Measurements from ENCODE around the gene DYTN.

Gene DYTN

DNA sequence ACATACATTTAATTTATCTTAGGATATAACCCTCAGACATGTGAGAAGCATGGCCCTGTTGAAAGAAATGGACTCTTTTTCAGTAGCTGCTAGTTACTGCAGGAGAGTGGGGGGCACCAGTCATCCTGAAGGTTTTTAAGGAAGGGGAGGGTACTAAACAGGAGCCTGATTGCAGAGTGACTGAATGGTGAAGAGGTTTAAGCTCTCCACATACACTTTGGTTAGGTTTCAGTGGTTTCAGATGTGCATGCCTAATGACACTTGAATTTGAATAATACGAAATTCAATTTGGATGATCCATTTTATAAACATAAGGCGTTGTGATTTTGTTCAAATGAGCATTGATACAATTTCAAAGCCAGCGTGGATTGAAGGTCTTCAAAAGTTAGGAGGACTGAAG, 86.9 kb downstream of the DYTN start:
- no peak for TF ChIP-seq CTCF (conservative IDR thresholded peaks at IDR 0.05)
- H3K27ac ChIP-seq: no peak overlapping the region

DNA sequence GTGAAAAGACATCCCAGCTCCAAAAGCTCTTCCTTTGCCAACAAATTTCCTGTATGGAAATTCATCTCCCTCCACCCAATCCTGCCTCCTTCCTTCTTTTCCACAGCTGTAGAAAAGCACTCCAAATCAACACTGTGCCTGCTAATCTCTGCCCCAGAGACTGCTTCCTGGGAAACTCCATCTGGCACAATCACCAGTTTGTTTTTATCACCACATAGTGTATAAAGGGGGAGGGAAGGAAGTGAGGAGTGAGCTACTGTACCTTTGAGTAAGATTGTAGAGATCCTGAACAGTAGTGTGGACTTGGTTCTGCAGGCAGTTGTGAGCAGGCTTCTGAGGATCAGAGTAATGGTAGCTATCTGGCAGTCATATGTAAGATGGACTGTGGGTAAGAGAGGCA, 90.6 kb downstream of the DYTN start:
- no peak overlapping the region for H3K27ac ChIP-seq
- no peak for TF ChIP-seq CTCF (conservative IDR thresholded peaks at IDR 0.05)

DNA sequence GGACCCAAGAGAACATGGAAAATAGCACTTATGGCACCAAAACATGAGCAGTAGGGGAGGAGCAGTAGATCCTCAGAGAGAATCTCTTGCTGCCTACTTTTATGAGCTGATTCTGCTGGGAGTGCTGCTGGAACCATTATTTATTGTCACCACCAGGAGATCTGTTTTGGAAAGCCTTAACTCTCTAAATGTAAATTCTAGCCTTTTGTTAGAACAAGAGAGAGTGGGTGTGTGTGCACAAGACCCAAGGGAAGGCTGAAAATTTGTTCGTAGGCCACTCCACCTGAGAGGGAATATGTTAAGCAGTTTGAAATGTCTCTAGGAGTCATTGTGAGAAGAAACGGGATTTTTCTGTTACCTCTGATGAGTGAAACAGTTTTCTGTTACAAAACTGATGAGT, 92.1 kb downstream of the DYTN start:
- no peak overlapping the region for H3K27ac ChIP-seq
- no peak for TF ChIP-seq CTCF (conservative IDR thresholded peaks at IDR 0.05)

- H3K27ac ChIP-seq: no peak overlapping the region
- no peak for TF ChIP-seq CTCF (conservative IDR thresholded peaks at IDR 0.05)
Observed at GRCh38 chr2:206619011-206619410, 99.2 kb downstream of the DYTN start.

GRCh38 chr2:206616151-206616550, 102.0 kb downstream of the DYTN start:
- TF ChIP-seq CTCF (conservative IDR thresholded peaks at IDR 0.05): no peak
- H3K27ac ChIP-seq: no peak overlapping the region

- H3K27ac ChIP-seq: no peak overlapping the region
- no peak for TF ChIP-seq CTCF (conservative IDR thresholded peaks at IDR 0.05)
Observed at GRCh38 chr2:206615417-206616089, 102.6 kb downstream of the DYTN start.

GRCh38 chr2:206614811-206615210, 103.4 kb downstream of the DYTN start:
- no peak for TF ChIP-seq CTCF (conservative IDR thresholded peaks at IDR 0.05)

More at GRCh38 chr2:206614811-206615210, 103.4 kb downstream of the DYTN start:
- no peak overlapping the region for H3K27ac ChIP-seq
